DOHH2 (cell line): ENCODE data around the gene SDHAF4.

Experiments used
- EZH2phosphoT487 ChIP-seq: fragments of 200-600 bp; sonication (generic); IDR thresholded peaks from 2 replicates; pipeline ENCODE4 v1.6.1; 2017; ENCODE audit warnings: borderline replicate concordance, mild to moderate bottlenecking, antibody characterized with exemption, low read length, moderate library complexity, mixed read lengths
- TF ChIP-seq, protein P1 (sequence below): fragments of 200-600 bp; sonication (generic); IDR thresholded peaks from one replicate; pipeline ENCODE4 v1.5.1; 2014; ENCODE audit warnings: antibody characterized with exemption, mild to moderate bottlenecking, low read depth, low read length; ENCODE audit not compliant: poor library complexity, severe bottlenecking

DNA sequence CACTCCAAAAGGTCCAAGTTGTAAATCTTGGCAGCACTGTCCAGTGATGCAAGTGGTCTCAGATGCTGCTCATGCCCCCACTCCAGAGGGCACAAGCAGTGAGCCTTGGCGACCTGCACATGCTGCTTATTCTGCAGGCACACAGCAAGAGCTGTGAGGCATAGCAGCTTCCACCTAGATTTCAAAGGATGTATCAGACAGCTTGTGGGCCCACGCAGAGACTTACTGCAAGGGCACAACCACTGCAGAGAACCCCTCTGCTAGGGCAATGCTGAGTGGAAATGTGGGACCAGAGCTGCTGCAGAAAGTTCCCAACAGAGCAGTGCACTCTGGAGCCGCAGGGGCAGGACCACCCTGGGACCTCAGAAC, 26.4 kb downstream of the SDHAF4 start:
- TF ChIP-seq, protein P1, sequence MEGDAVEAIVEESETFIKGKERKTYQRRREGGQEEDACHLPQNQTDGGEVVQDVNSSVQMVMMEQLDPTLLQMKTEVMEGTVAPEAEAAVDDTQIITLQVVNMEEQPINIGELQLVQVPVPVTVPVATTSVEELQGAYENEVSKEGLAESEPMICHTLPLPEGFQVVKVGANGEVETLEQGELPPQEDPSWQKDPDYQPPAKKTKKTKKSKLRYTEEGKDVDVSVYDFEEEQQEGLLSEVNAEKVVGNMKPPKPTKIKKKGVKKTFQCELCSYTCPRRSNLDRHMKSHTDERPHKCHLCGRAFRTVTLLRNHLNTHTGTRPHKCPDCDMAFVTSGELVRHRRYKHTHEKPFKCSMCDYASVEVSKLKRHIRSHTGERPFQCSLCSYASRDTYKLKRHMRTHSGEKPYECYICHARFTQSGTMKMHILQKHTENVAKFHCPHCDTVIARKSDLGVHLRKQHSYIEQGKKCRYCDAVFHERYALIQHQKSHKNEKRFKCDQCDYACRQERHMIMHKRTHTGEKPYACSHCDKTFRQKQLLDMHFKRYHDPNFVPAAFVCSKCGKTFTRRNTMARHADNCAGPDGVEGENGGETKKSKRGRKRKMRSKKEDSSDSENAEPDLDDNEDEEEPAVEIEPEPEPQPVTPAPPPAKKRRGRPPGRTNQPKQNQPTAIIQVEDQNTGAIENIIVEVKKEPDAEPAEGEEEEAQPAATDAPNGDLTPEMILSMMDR = no peak
- TF ChIP-seq EZH2phosphoT487 = no peak
